Type B pancreatic cell (in vitro differentiated cells): Measurements from ENCODE around the gene JPT1. TPM values are rescaled to one million over a fixed set of nuclear protein-coding genes. Genes with fewer than 3 reads are reported as not detected.

Experiments
- DNase-seq: peaks from one replicate; pipeline ENCODE4 v3.0.0; 2021; ENCODE audit warnings: mixed read lengths; ENCODE audit not compliant: unreplicated experiment; ENCODE audit errors: extremely low spot score
- H3K27ac Mint-ChIP-seq: 2 replicates; pipeline ENCODE4 v1.8.0; 2021; ENCODE audit warnings: mild to moderate bottlenecking, mixed read lengths
- H3K27me3 Mint-ChIP-seq: 2 replicates; pipeline ENCODE4 v1.8.0; 2021; ENCODE audit warnings: mixed read lengths
- H3K36me3 Mint-ChIP-seq: 2 replicates; pipeline ENCODE4 v1.8.0; 2021; ENCODE audit warnings: mixed read lengths
- H3K4me1 Mint-ChIP-seq: one replicate; pipeline ENCODE4 v1.8.0; 2021; ENCODE audit warnings: mixed read lengths; ENCODE audit not compliant: unreplicated experiment
- H3K4me3 Mint-ChIP-seq: 2 replicates; pipeline ENCODE4 v1.8.0; 2021; ENCODE audit warnings: mild to moderate bottlenecking, mixed read lengths
- H3K9me3 Mint-ChIP-seq: 2 replicates; pipeline ENCODE4 v1.8.0; 2021; ENCODE audit warnings: mixed read lengths
- long read RNA-seq: library from polyadenylated mRNA; unstranded; transcript quantifications from one replicate; pipeline ENCODE4 v2.0.0, GENCODE V29; 2020
- total RNA-seq: library from RNA; stranded (reverse); gene quantifications from 2 replicates; pipeline ENCODE4 v1.2.1, GENCODE V29; 2021; ENCODE audit warnings: low replicate concordance
- TF ChIP-seq, protein P1 (sequence below): fragments of 200-600 bp; sonication (generic); conservative IDR thresholded peaks from 2 replicates; pipeline ENCODE4 v1.5.0; 2021; ENCODE audit warnings: antibody characterized with exemption, mild to moderate bottlenecking

Gene JPT1, protein sequence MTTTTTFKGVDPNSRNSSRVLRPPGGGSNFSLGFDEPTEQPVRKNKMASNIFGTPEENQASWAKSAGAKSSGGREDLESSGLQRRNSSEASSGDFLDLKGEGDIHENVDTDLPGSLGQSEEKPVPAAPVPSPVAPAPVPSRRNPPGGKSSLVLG
- total RNA-seq = 136 and 170 TPM in 2 replicates
- long read RNA-seq, partial matches to known transcripts = 0 of 3 reads
- long read RNA-seq, other reads (novel, unspliced or antisense) = 3 of 3 reads

- Mint-ChIP-seq H3K4me3 (peak within 1 kb of the TSS; percentile 94), H3K9me3 (no peaks in the 10 kb centered on the region), H3K27ac (peak within 1 kb of the TSS; percentile 95), H3K27me3 (peaks cover 3% of the 10 kb centered on the region), H3K4me1 (peaks cover 24% of the 10 kb centered on the region), H3K36me3 (peaks cover 22% of the 10 kb centered on the region)
- TF ChIP-seq, protein P1, sequence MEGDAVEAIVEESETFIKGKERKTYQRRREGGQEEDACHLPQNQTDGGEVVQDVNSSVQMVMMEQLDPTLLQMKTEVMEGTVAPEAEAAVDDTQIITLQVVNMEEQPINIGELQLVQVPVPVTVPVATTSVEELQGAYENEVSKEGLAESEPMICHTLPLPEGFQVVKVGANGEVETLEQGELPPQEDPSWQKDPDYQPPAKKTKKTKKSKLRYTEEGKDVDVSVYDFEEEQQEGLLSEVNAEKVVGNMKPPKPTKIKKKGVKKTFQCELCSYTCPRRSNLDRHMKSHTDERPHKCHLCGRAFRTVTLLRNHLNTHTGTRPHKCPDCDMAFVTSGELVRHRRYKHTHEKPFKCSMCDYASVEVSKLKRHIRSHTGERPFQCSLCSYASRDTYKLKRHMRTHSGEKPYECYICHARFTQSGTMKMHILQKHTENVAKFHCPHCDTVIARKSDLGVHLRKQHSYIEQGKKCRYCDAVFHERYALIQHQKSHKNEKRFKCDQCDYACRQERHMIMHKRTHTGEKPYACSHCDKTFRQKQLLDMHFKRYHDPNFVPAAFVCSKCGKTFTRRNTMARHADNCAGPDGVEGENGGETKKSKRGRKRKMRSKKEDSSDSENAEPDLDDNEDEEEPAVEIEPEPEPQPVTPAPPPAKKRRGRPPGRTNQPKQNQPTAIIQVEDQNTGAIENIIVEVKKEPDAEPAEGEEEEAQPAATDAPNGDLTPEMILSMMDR = no peak
- DNase-seq = peak; percentile 96
Measured at GRCh38 chr17:75154195-75155106, at the start of gene JPT1. TSS of gene JPT1 (minus strand) at chr17:75154512. CDS start at chr17:75154397, 115 bp downstream.

GRCh38 chr17:75199886-75200618 is 45.7 kb upstream of the JPT1 start:
- Mint-ChIP-seq H3K4me3 (no peak overlapping the region), H3K27ac (no peak overlapping the region), H3K36me3 (no peaks in the 10 kb centered on the region), H3K4me1 (peaks cover 5% of the 10 kb centered on the region), H3K27me3 (peaks cover 3% of the 10 kb centered on the region), H3K9me3 (no peaks in the 10 kb centered on the region)
- TF ChIP-seq, protein P1 = no peak
- no peak for DNase-seq

- H3K4me3 Mint-ChIP-seq = no peak overlapping the region
- DNase-seq = no peak
- H3K9me3 Mint-ChIP-seq = no peaks in the 10 kb centered on the region
- no peak overlapping the region for H3K27ac Mint-ChIP-seq
- H3K36me3 Mint-ChIP-seq = no peaks in the 10 kb centered on the region
- TF ChIP-seq, protein P1 = no peak
- peaks cover 3% of the 10 kb centered on the region for H3K27me3 Mint-ChIP-seq
- no peaks in the 10 kb centered on the region for H3K4me1 Mint-ChIP-seq
Measured at GRCh38 chr17:75194879-75195278, 40.6 kb upstream of the JPT1 start.

- H3K4me1 Mint-ChIP-seq = no peaks in the 10 kb centered on the region
- H3K9me3 Mint-ChIP-seq = no peaks in the 10 kb centered on the region
- H3K4me3 Mint-ChIP-seq = no peak overlapping the region
- no peak for DNase-seq
- H3K27me3 Mint-ChIP-seq = no peaks in the 10 kb centered on the region
- H3K36me3 Mint-ChIP-seq = no peaks in the 10 kb centered on the region
- no peak overlapping the region for H3K27ac Mint-ChIP-seq
- TF ChIP-seq, protein P1 = no peak
Measured at GRCh38 chr17:75191584-75191983, 37.3 kb upstream of the JPT1 start.

DNA sequence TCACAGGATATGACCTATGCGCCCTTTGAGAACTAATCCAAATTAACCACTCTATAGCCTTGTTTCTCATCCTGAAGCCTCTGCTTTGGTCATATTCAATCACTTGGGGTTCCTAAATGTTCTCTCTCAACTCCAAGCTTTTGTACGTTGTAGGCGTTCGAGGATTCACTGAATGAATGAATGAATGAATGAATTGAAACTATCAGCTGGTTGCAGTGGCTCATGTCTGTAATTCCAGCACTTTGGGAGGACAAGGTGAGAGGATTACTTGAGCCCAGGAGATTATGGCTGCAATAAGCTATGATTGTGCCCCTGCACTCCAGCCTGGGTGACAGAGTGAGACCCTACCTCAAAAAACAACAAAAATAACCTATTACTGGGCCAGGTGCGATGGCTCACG is 34.3 kb upstream of the JPT1 start:
- Mint-ChIP-seq H3K4me1 (peaks cover 6% of the 10 kb centered on the region), H3K4me3 (no peak overlapping the region), H3K27me3 (no peaks in the 10 kb centered on the region), H3K36me3 (peaks cover 4% of the 10 kb centered on the region), H3K9me3 (peaks cover 6% of the 10 kb centered on the region), H3K27ac (no peak overlapping the region)
- DNase-seq = no peak
- TF ChIP-seq, protein P1 = no peak
